Loucy (cell line): ENCODE data around the gene WFIKKN1.

Experiments used
- EZH2phosphoT487 ChIP-seq: fragments of 200-600 bp; IDR thresholded peaks from 2 replicates; pipeline ENCODE4 v1.6.1; 2018; ENCODE audit warnings: antibody characterized with exemption, mild to moderate bottlenecking, moderate library complexity, borderline replicate concordance
- TF ChIP-seq, protein P1 (sequence below): fragments of 200-600 bp; sonication (generic); conservative IDR thresholded peaks from 2 replicates; pipeline ENCODE4 v1.5.1; 2014; ENCODE audit warnings: mild to moderate bottlenecking, antibody characterized with exemption, low read length

DNA sequence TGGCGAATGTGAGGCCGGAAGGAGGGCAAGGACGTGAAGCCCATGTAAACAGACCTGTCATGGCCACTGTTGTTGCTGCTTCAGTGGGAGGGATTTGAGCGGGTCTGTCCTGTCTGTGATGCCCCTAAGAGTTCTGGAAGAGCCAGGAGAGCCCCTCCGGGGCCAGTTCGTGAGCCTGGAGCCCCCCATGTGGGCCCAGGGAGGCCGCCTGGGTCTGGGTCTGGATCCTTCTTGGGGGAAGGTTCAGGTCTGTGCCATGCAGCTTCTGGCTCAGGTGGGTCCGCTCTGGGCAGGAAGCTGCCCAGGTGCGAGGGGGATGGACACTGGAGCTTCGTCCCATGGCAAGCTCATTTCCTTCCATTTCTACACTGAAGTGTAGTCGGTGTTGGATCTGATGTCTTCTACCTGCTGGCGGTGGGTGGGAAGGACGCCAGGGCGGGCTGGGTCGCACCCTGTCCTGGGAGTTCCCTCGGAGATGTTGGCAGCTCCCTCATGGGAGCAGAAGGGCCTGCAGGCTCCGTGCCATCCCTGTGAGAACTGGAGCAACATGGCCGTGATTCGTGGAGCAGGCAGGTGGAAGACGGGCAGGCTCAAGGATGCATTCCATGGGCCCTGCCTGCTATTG lies 11.2 kb upstream of the WFIKKN1 start:
- no peak for TF ChIP-seq EZH2phosphoT487
- TF ChIP-seq, protein P1, sequence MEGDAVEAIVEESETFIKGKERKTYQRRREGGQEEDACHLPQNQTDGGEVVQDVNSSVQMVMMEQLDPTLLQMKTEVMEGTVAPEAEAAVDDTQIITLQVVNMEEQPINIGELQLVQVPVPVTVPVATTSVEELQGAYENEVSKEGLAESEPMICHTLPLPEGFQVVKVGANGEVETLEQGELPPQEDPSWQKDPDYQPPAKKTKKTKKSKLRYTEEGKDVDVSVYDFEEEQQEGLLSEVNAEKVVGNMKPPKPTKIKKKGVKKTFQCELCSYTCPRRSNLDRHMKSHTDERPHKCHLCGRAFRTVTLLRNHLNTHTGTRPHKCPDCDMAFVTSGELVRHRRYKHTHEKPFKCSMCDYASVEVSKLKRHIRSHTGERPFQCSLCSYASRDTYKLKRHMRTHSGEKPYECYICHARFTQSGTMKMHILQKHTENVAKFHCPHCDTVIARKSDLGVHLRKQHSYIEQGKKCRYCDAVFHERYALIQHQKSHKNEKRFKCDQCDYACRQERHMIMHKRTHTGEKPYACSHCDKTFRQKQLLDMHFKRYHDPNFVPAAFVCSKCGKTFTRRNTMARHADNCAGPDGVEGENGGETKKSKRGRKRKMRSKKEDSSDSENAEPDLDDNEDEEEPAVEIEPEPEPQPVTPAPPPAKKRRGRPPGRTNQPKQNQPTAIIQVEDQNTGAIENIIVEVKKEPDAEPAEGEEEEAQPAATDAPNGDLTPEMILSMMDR: no peak
